ENCODE measurements around the gene ZNF462. TPM values are rescaled to one million over a fixed set of nuclear protein-coding genes. Genes with fewer than 3 reads are reported as not detected.
A peak's percentile ranks its signal among the peaks of the same experiment; 100 is the strongest.

The ZNF462 gene
- total and polyA plus RNA-seq, 9 donors, result 7.0 to 18.8 (median 9.2) TPM

DNA sequence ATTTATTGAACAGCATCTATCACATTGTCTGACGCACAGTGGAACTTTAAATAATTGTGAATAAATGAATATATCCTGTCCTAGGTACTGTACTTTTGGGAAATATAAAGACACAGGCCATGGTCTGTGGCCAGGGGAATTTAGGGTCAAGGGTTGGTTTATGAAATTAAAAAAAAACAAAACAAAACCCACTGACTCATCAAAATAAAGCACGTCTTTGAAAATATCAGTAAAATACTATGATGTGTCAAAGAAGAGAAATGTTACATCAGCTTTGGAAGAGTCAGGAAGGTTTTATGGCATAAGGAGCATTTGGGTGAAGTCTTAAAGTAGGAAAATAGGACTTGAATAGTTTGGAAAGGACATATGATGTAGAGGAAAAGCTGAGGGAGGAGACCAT, 70.5 kb downstream of the ZNF462 start:
- DNase-seq, result no peak
- Histone ChIP-seq H3K9me3 (replicated peaks; ENCODE audit: control insufficient read depth, low read depth, low read length) (no peaks in the 10 kb centered on the region), H3K4me1 (ENCODE audit: control insufficient read depth, insufficient read depth, low read length) (no peaks in the 10 kb centered on the region), H3K27me3 (ENCODE audit: control insufficient read depth, insufficient read depth, low read length) (no peaks in the 10 kb centered on the region), H3K36me3 (ENCODE audit: control insufficient read depth, insufficient read depth, low read length) (peaks cover 48% of the 10 kb centered on the region), H3K4me3 (ENCODE audit: low read length) (no peak overlapping the region), H3K27ac (ENCODE audit: low read length) (no peak overlapping the region)
- no CpG with 5 or more reads among the region's 2 CpGs for WGBS (ENCODE audit: insufficient coverage)

DNA sequence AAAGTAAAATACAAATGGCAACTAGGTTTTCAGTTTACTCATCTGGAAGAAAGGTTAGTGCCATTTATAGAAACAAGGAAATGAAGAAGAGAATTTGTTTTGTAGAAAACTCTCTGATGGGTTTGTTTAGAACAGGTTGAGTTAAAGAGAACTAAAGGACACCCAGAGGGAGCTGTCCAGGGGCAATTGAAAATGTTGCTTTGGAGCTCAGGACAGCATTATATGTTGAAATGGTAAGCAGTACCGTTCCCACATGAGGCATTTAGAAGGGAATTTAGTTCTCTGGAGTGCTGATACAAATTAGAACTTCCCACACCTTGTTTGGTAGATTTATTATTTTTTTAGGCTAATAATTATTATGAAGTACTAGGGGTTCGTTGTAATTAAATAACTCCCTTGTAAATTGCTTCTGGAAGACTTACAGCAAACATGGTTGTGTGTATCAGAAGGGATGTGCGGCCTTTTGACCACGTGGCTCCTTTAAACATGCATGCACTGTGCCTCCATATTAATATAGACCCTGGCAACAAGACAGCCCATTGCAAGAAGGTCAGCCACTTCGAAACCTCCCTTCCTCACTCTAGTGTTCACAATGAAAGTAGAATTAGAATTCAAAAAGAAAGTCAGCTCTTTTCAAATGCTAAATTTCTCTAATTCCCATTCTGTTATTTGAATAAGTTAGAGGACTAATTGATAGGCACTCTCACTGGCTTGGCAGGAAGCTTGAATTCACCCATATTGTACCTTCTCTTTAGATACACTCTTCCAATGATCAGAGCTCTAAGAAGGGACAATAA, 71.7 kb downstream of the ZNF462 start:
- H3K36me3 ChIP-seq (ENCODE audit: control insufficient read depth, insufficient read depth, low read length), result peaks cover 48% of the 10 kb centered on the region
- WGBS (ENCODE audit: insufficient coverage), result no CpG with 5 or more reads among the region's 5 CpGs

DNA sequence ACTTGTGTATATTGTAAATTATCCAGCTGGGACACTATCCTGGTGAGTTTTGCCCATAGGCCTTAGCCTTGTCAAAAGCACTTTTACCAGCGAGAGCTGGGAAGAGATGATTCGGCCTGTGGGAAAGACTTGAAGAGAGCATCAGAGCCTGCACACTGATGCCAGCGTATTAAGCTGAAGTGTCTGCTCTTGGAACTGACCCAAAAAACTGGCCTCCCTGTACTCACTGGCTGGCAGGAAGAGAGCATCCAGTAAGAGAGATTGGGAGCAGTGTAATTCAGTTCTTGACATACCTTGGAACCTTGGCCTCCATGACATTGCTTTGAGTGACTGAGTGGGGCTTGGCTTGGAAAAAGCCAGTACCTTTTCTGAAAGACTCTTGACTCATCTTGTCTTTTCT, 73.7 kb downstream of the ZNF462 start:
- Histone ChIP-seq H3K4me3 (ENCODE audit: low read length) (no peak overlapping the region), H3K27ac (ENCODE audit: low read length) (no peak overlapping the region), H3K9me3 (replicated peaks; ENCODE audit: control insufficient read depth, low read depth, low read length) (no peaks in the 10 kb centered on the region), H3K27me3 (ENCODE audit: control insufficient read depth, insufficient read depth, low read length) (no peaks in the 10 kb centered on the region), H3K4me1 (ENCODE audit: control insufficient read depth, insufficient read depth, low read length) (no peaks in the 10 kb centered on the region), H3K36me3 (ENCODE audit: control insufficient read depth, insufficient read depth, low read length) (peaks cover 40% of the 10 kb centered on the region)
- WGBS (ENCODE audit: insufficient coverage), result 97% methylated on average over 3 of the region's 3 CpGs
- DNase-seq, result no peak

More for the DNA sequence above, 71.7 kb downstream of the ZNF462 start:
- Histone ChIP-seq H3K27me3 (ENCODE audit: control insufficient read depth, insufficient read depth, low read length) (no peaks in the 10 kb centered on the region), H3K9me3 (replicated peaks; ENCODE audit: control insufficient read depth, low read depth, low read length) (no peaks in the 10 kb centered on the region), H3K4me3 (ENCODE audit: low read length) (no peak overlapping the region), H3K4me1 (ENCODE audit: control insufficient read depth, insufficient read depth, low read length) (no peaks in the 10 kb centered on the region), H3K27ac (ENCODE audit: low read length) (no peak overlapping the region)
- DNase-seq, result no peak

DNA sequence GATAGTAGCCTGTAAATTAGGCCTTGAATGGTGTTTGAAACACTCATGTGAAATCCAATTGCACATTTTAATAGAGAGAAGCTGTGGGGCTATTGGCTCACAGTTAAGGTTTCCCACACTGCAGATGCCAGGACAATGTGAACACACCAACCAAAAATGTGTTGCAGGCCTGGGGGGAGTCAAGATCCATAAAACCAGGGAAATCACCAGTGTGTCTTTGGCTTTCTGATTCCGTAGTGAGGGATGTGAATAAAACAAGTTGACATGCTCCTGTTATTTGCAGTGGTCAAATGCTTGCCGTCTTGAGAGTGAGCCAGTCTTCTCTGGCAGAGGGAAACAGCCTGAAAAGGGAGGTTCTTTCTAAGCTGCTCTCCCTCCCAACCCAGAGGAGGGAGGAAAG, 79.0 kb downstream of the ZNF462 start:
- H3K36me3 ChIP-seq (ENCODE audit: control insufficient read depth, insufficient read depth, low read length), result peaks cover 22% of the 10 kb centered on the region
- H3K9me3 ChIP-seq (replicated peaks; ENCODE audit: control insufficient read depth, low read depth, low read length), result no peaks in the 10 kb centered on the region
- peaks cover 2% of the 10 kb centered on the region for H3K4me1 ChIP-seq (ENCODE audit: control insufficient read depth, insufficient read depth, low read length)
- WGBS (ENCODE audit: insufficient coverage), result no CpG with 5 or more reads among the region's 2 CpGs
- peak; percentile 51 for DNase-seq
- no peak overlapping the region for H3K27ac ChIP-seq (ENCODE audit: low read length)
- no peak overlapping the region for H3K4me3 ChIP-seq (ENCODE audit: low read length)
- H3K27me3 ChIP-seq (ENCODE audit: control insufficient read depth, insufficient read depth, low read length), result no peaks in the 10 kb centered on the region

DNA sequence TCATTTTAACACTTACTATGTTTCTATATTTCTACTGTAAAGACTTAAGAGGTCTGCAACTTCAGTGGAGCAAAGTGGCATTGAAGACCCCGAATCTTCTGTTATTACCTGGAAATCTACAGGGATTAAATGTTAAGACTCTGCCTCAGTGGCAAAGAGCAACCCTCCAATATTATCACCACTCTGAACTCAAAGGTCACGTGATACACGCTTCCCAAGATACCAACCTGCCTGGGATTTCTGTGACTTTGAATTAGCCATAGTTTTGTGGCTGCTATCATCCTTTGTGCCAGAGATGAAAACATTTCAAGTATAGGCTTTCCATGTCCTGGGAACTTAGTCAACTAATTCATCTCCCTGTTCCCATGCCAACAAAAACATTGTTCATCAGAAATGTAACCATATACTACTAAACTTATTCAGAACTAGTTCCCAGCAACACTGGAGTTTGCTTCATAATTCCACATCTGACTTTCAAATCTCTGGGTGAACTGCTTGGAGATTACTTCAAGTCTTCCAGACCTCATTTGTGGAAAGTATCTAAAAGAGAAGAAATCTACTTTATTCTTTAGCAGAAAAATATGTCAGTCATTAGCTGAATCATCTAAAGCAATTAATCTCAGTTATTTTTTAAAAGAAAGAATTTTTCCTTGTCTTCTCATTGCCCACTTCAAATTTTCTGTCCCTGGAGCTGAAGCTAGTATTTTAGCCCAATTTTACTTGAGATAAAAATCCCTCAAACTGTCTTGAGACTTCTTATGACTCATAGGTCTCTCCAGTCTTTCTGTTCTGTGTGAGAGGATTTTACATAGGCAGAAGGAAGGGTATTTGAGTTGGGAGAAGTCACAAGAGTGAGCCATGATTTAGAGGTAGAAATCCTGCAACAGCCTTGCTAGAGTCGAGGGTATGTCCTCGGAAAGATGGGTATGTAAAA, 83.0 kb downstream of the ZNF462 start:
- Histone ChIP-seq H3K4me3 (ENCODE audit: low read length) (no peak overlapping the region), H3K9me3 (replicated peaks; ENCODE audit: control insufficient read depth, low read depth, low read length) (no peaks in the 10 kb centered on the region), H3K36me3 (ENCODE audit: control insufficient read depth, insufficient read depth, low read length) (peaks cover 6% of the 10 kb centered on the region), H3K27ac (ENCODE audit: low read length) (peak overlapping the region; percentile 17), H3K4me1 (ENCODE audit: control insufficient read depth, insufficient read depth, low read length) (peaks cover 2% of the 10 kb centered on the region), H3K27me3 (ENCODE audit: control insufficient read depth, insufficient read depth, low read length) (no peaks in the 10 kb centered on the region)
- WGBS (ENCODE audit: insufficient coverage), result 70% methylated on average over 2 of the region's 5 CpGs
- peak; percentile 84 for DNase-seq

DNA sequence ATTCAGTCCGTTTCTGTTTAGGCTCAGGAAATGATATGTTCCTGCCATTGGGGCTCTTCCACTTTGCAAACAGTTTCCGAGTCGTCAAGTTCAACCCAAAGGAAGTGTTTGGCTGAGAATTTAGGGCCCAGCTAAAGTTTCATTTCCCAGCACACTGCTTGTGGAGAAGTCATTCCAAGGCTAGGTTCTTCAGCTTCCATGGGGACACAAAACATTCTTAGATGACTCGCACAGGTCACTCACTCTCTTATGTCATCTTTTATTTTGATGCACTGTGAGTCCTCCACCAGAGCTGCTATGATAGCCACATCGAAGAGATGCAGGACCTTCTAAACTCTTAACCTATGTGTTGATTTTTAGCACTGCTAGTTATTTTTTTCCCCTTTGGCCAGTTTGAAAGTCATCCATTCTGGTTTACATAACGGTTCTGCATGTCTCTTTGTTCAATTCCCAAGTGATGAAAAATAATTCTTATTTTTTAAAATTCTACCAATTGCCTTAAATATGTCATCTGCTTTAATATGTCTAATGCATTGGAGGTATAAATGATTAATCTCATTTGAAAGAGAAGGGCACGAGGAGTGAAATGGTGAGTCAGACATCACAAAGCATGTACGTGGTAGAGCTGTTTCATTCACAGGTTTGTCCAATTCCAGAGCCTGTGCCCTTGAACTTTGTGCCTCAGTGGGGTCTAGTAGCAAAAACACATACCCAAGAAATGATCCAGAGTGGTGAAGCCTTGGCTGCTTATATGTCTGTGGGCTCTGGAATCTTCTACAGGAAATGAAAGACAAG, 84.3 kb downstream of the ZNF462 start:
- Histone ChIP-seq H3K4me1 (ENCODE audit: control insufficient read depth, insufficient read depth, low read length) (no peaks in the 10 kb centered on the region), H3K27ac (ENCODE audit: low read length) (no peak overlapping the region)
- DNase-seq, result peak; percentile 46

DNA sequence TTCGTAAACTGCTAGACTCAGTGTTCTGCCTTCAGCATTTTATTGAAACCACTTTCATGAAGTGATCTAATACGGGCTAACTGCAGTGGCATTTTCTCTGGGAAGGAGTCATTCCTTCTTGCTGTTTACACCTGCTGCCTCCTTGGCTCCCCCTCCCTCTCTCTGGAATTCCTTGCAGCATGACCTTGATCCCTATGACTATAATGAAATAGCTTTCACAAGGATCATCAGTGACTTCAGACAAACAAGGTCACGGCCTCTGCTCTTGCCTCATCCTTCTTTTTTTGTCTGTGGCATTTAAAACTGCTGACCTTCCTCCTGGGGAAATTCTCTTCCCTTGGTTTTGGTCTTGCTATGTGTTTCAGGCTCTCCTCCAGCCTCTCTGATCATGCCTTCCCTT, 90.2 kb downstream of the ZNF462 start:
- peaks cover 19% of the 10 kb centered on the region for H3K36me3 ChIP-seq (ENCODE audit: control insufficient read depth, insufficient read depth, low read length)
- no peaks in the 10 kb centered on the region for H3K27me3 ChIP-seq (ENCODE audit: control insufficient read depth, insufficient read depth, low read length)
- no peak overlapping the region for H3K4me3 ChIP-seq (ENCODE audit: low read length)
- DNase-seq, result no peak
- H3K4me1 ChIP-seq (ENCODE audit: control insufficient read depth, insufficient read depth, low read length), result no peaks in the 10 kb centered on the region
- no peaks in the 10 kb centered on the region for H3K9me3 ChIP-seq (replicated peaks; ENCODE audit: control insufficient read depth, low read depth, low read length)
- 63% methylated on average over 1 of the region's 3 CpGs for WGBS (ENCODE audit: insufficient coverage)
- H3K27ac ChIP-seq (ENCODE audit: low read length), result no peak overlapping the region

More for the DNA sequence above, 84.3 kb downstream of the ZNF462 start:
- Histone ChIP-seq H3K36me3 (ENCODE audit: control insufficient read depth, insufficient read depth, low read length) (peaks cover 5% of the 10 kb centered on the region), H3K9me3 (replicated peaks; ENCODE audit: control insufficient read depth, low read depth, low read length) (no peaks in the 10 kb centered on the region), H3K27me3 (ENCODE audit: control insufficient read depth, insufficient read depth, low read length) (no peaks in the 10 kb centered on the region), H3K4me3 (ENCODE audit: low read length) (no peak overlapping the region)
- WGBS (ENCODE audit: insufficient coverage), result 71% methylated on average over 6 of the region's 8 CpGs

DNA sequence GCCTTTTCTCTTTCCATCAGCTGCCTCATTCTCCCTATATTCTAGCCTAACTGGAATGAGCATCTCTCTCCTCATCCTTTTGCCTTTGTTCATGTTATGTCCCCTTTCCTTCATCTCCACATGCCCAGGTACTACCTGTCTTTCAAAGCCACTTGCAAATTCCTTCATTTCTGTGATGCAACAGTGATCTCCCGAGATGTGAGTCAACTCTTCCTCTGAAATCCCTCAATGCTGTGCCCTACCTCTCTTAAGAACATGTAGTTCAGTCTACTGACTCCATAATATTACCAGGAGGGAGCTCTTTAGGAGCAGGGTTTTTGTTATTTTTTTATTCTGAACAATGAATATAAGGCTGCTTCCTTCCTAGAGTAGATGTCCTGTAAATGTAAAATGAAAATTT, 91.6 kb downstream of the ZNF462 start:
- Histone ChIP-seq H3K27ac (ENCODE audit: low read length) (no peak overlapping the region), H3K36me3 (ENCODE audit: control insufficient read depth, insufficient read depth, low read length) (peaks cover 25% of the 10 kb centered on the region), H3K4me1 (ENCODE audit: control insufficient read depth, insufficient read depth, low read length) (no peaks in the 10 kb centered on the region), H3K4me3 (ENCODE audit: low read length) (no peak overlapping the region), H3K27me3 (ENCODE audit: control insufficient read depth, insufficient read depth, low read length) (no peaks in the 10 kb centered on the region), H3K9me3 (replicated peaks; ENCODE audit: control insufficient read depth, low read depth, low read length) (no peaks in the 10 kb centered on the region)
- no CpG with 5 or more reads among the region's 1 CpG for WGBS (ENCODE audit: insufficient coverage)
- no peak for DNase-seq

DNA sequence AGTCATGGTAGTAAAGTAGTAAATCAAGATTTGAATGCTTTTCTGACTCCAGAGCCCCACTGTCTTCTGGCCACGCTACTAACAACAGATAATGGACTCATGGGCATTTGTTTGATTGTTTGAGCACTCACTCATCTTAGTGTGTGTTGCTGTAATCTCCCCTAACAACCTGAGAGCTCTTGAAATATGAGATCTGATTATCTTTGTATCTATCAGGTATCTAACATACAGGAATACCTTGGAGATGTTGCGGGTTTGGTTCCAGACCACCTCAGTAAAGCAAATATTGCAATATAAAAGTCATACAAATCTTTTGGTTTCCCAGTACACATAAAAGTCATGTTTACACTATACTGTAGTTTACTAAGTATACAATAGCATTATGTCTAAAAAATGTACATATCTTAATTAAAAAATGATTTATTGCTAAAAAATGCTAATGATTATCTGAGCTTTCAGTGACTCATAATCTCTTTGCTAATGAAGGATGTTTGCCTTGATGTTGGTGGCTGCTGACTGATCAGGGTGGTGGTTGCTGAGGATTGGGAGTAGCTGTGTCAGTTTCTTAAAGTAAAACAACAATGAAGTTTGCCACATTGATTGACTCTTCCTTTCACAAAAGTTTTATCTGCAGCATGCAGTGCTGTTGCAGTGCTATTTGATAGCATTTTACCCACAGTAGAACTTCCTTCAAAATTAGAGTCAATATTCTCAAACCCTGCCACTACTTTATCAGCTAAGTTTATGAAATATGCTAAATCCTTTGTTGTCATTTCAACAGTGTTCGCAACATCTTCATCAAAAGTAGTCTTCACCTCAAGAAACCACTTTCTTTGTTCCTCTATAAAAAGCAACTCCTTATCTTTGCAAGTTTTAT, 92.2 kb downstream of the ZNF462 start:
- no peak overlapping the region for H3K4me3 ChIP-seq (ENCODE audit: low read length)
- no peaks in the 10 kb centered on the region for H3K4me1 ChIP-seq (ENCODE audit: control insufficient read depth, insufficient read depth, low read length)
- peaks cover 24% of the 10 kb centered on the region for H3K36me3 ChIP-seq (ENCODE audit: control insufficient read depth, insufficient read depth, low read length)
- no peak overlapping the region for H3K27ac ChIP-seq (ENCODE audit: low read length)
- H3K27me3 ChIP-seq (ENCODE audit: control insufficient read depth, insufficient read depth, low read length), result no peaks in the 10 kb centered on the region
- WGBS (ENCODE audit: insufficient coverage), result 100% methylated on average over 1 of the region's 3 CpGs
- no peak for DNase-seq
- H3K9me3 ChIP-seq (replicated peaks; ENCODE audit: control insufficient read depth, low read depth, low read length), result no peaks in the 10 kb centered on the region

All from muscle of leg (tissue), 11 donors.